Measurements from ENCODE around the gene RPGRIP1.

DNA sequence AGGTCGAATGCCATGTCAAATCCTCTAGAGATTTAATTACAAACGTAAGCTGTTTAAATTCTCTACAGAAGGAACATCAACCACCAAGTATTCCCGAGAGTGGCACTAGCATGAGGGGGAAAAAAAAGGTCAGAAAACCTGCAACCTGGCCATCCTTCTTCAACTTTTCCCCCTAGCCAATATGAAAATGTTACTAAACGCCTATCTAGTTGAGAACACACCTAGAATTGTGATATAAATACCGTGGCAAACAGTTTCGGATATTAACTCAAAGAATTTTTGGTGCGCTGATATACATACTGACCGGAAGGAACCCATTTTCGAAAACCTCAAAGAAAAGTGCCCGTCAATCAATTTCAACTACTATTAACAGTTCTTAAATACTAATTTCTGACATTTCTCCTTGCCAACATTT, 12.4 kb upstream of the RPGRIP1 start:
- TF ChIP-seq NFRKB (IDR thresholded peaks at IDR 0.05): no peak
- TF ChIP-seq CTBP1 (IDR thresholded peaks at IDR 0.05; ENCODE audit: borderline replicate concordance): no peak
- no peak for TF ChIP-seq FOXA1 (IDR thresholded peaks at IDR 0.05)
- TF ChIP-seq, protein P1, sequence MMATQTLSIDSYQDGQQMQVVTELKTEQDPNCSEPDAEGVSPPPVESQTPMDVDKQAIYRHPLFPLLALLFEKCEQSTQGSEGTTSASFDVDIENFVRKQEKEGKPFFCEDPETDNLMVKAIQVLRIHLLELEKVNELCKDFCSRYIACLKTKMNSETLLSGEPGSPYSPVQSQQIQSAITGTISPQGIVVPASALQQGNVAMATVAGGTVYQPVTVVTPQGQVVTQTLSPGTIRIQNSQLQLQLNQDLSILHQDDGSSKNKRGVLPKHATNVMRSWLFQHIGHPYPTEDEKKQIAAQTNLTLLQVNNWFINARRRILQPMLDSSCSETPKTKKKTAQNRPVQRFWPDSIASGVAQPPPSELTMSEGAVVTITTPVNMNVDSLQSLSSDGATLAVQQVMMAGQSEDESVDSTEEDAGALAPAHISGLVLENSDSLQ (IDR thresholded peaks at IDR 0.05): peak; percentile 95
- no peak for TF ChIP-seq ARNT (IDR thresholded peaks at IDR 0.05)
- TF ChIP-seq ZNF384 (IDR thresholded peaks at IDR 0.05): no peak
- TF ChIP-seq ELF4 (IDR thresholded peaks at IDR 0.05): no peak
- TF ChIP-seq SUZ12 (IDR thresholded peaks at IDR 0.05): no peak
